SK-N-SH (cell line): ENCODE results near the gene RPS23. TPM values are rescaled to one million over a fixed set of nuclear protein-coding genes. Genes with fewer than 3 reads are reported as not detected.

Source experiments
- CTCF ChIA-PET: fragments of 300-600, 350-600 bp; formaldehyde crosslinking; extraction: SDS; loops from one replicate; lab custom pipeline; 2021; lab: Yijun Ruan, JAX
- POLR2A ChIA-PET: fragments of 350-600 bp; sonication (Branson Sonifier 250); formaldehyde crosslinking; extraction: SDS; loops from one replicate; lab custom pipeline; 2020; ENCODE audit warnings: antibody characterized with exemption, inconsistent platforms; lab: Yijun Ruan, JAX
- DNase-seq: peaks from one replicate; pipeline ENCODE4 v3.0.0; 2012
- H2AFZ ChIP-seq: fragments of 200-600 bp; sonication (generic); 2 replicates; pipeline ENCODE4 v1.8.1; 2016; ENCODE audit warnings: antibody characterized with exemption, mild to moderate bottlenecking, low read depth
- H3F3A ChIP-seq: fragments of 200-600 bp; sonication (generic); replicated peaks from 2 replicates; pipeline ENCODE3; 2016; ENCODE audit warnings: antibody characterized with exemption, mild to moderate bottlenecking; ENCODE audit not compliant: insufficient read depth
- H3K27ac ChIP-seq, 2 experiments: fragments of 200-500 bp in 1 of 2; fragments of 200-600 bp in 1 of 2; sonication (Bioruptor generic) in 1 of 2; sonication (generic), shearing (Covaris generic) in 1 of 2; 2 replicates each; pipeline versions ENCODE4 v1.5.1 to v1.6.1; 2014 to 2016; ENCODE audit warnings: low read depth in 2 of 2, inconsistent platforms in 1 of 2, low read length in 1 of 2, mild to moderate bottlenecking in 1 of 2, mixed read lengths in 1 of 2
- H3K27me3 ChIP-seq: fragments of 200-600 bp; sonication (generic), shearing (Covaris generic); 2 replicates; pipeline ENCODE4 v1.6.1; 2016; ENCODE audit warnings: mixed run types; ENCODE audit not compliant: insufficient read depth
- H3K36me3 ChIP-seq, 2 experiments: fragments of 200-500 bp in 1 of 2; fragments of 200-600 bp in 1 of 2; sonication (Bioruptor generic) in 1 of 2; sonication (generic) in 1 of 2; replicated peaks in 1 of 2; 2 replicates each; pipeline versions ENCODE3 to v1.5.1; 2014 to 2016; ENCODE audit warnings: low read length in 1 of 2, mild to moderate bottlenecking in 1 of 2; ENCODE audit not compliant: insufficient read depth in 2 of 2, control insufficient read depth in 1 of 2
- H3K4me1 ChIP-seq, 2 experiments: fragments of 200-500 bp in 1 of 2; fragments of 200-600 bp in 1 of 2; sonication (Bioruptor generic) in 1 of 2; sonication (generic), shearing (Covaris generic) in 1 of 2; 2 replicates each; pipeline versions ENCODE4 v1.5.1 to v1.6.1; 2014 to 2016; ENCODE audit warnings: low read depth in 1 of 2, low read length in 1 of 2, mixed run types in 1 of 2; ENCODE audit not compliant: insufficient read depth in 2 of 2, control insufficient read depth in 1 of 2
- H3K4me2 ChIP-seq: fragments of 200-600 bp; sonication (generic), shearing (Covaris generic); 2 replicates; pipeline ENCODE4 v1.6.1; 2017; ENCODE audit warnings: mixed run types
- H3K4me3 ChIP-seq, 2 experiments: fragments of 200-500 bp in 1 of 2; fragments of 200-600 bp in 1 of 2; sonication (Bioruptor generic) in 1 of 2; sonication (generic), shearing (Covaris generic) in 1 of 2; 2 replicates each; pipeline versions ENCODE4 v1.5.1 to v1.8.1; 2014 to 2016; ENCODE audit warnings: low read depth in 2 of 2, inconsistent platforms in 1 of 2, low read length in 1 of 2, mild to moderate bottlenecking in 1 of 2, mixed read lengths in 1 of 2, moderate library complexity in 1 of 2
- H3K79me2 ChIP-seq: fragments of 200-600 bp; sonication (generic); 2 replicates; pipeline ENCODE4 v1.8.1; 2017; ENCODE audit warnings: mild to moderate bottlenecking; ENCODE audit not compliant: insufficient read depth
- H3K9ac ChIP-seq: fragments of 200-600 bp; sonication (generic); 2 replicates; pipeline ENCODE4 v1.6.1; 2017; ENCODE audit warnings: mixed run types
- H3K9me2 ChIP-seq: fragments of 200-600 bp; sonication (generic); 2 replicates; pipeline ENCODE4 v1.6.1; 2017; ENCODE audit warnings: mixed run types
- H3K9me3 ChIP-seq: fragments of 200-600 bp; sonication (generic); 2 replicates; pipeline ENCODE4 v1.6.1; 2017; ENCODE audit warnings: mixed run types, mild to moderate bottlenecking, moderate library complexity
- H4K20me1 ChIP-seq: fragments of 200-600 bp; sonication (generic); 2 replicates; pipeline ENCODE4 v1.6.1; 2017; ENCODE audit warnings: mild to moderate bottlenecking, mixed run types; ENCODE audit not compliant: insufficient read depth
- CHD2 ChIP-seq: fragments of 150-350 bp; IDR thresholded peaks from 2 replicates; pipeline ENCODE4 v1.6.1; 2018; ENCODE audit warnings: low read length; ENCODE audit not compliant: partially characterized antibody
- FOSL2 ChIP-seq: IDR thresholded peaks from 2 replicates; pipeline ENCODE4 v1.4.0; 2012; ENCODE audit warnings: low read depth, mild to moderate bottlenecking, moderate library complexity, borderline replicate concordance
- MEF2A ChIP-seq: IDR thresholded peaks from 2 replicates; pipeline ENCODE4 v1.4.0; 2012; ENCODE audit warnings: low read depth, borderline replicate concordance
- MXI1 ChIP-seq: IDR thresholded peaks from 2 replicates; pipeline ENCODE4 v1.6.1; 2012; ENCODE audit warnings: mild to moderate bottlenecking, low read depth, low read length, improper control_type of control experiment
- POLR2AphosphoS5 ChIP-seq: IDR thresholded peaks from 2 replicates; pipeline ENCODE4 v1.6.1; 2012; ENCODE audit warnings: low read depth, low read length
- RCOR1 ChIP-seq: fragments of 150-350 bp; IDR thresholded peaks from 2 replicates; pipeline ENCODE4 v1.6.1; 2017; ENCODE audit warnings: antibody characterized with exemption, low read length
- RXRA ChIP-seq: IDR thresholded peaks from 2 replicates; pipeline ENCODE4 v1.4.0; 2012; ENCODE audit warnings: low read depth, mild to moderate bottlenecking, borderline replicate concordance
- SMC3 ChIP-seq: IDR thresholded peaks from 2 replicates; pipeline ENCODE4 v1.6.1; 2012; ENCODE audit warnings: low read depth, low read length, improper control_type of control experiment
- TAF1 ChIP-seq: IDR thresholded peaks from 2 replicates; pipeline ENCODE4 v1.6.1; 2012; ENCODE audit warnings: low read depth, mild to moderate bottlenecking, low read length, moderate library complexity, borderline replicate concordance
- TCF12 ChIP-seq: IDR thresholded peaks from 2 replicates; pipeline ENCODE4 v1.4.0; 2012
- WGBS: methylation state at CpG from one replicate; pipeline ENCODE4 v1.1.6; 2017; ENCODE audit warnings: low lambda C conversion rate; 5-methylcytosine and 5-hydroxymethylcytosine counted together
- polyA plus RNA-seq, 3 experiments: library from polyadenylated mRNA; depleted of rRNA; stranded (reverse); fragments of >200 nt; gene quantifications; 2 replicates each; pipeline ENCODE4 v1.2.3, GENCODE V29; 2012
- TF ChIP-seq, protein P1 (sequence below): fragments of 200-600 bp; sonication (generic); IDR thresholded peaks from 2 replicates; pipeline ENCODE4 v1.6.1; 2017; ENCODE audit warnings: antibody characterized with exemption, mild to moderate bottlenecking, moderate library complexity
- TF ChIP-seq, protein P2 (sequence below): IDR thresholded peaks from 2 replicates; pipeline ENCODE4 v1.4.0; 2012; ENCODE audit warnings: low read depth, borderline replicate concordance
- TF ChIP-seq, protein P3 (sequence below): IDR thresholded peaks from 2 replicates; pipeline ENCODE4 v1.4.0; 2012; ENCODE audit warnings: low read depth
- TF ChIP-seq, protein P4 (sequence below): fragments of 150-350 bp; IDR thresholded peaks from 2 replicates; pipeline ENCODE4 v1.6.1; 2016; ENCODE audit warnings: mild to moderate bottlenecking, low read depth, low read length

The RPS23 gene
- polyA plus RNA-seq, 1 of the 3 experiments (the other 2 are of a cell fraction), result 6,732 TPM

DNA sequence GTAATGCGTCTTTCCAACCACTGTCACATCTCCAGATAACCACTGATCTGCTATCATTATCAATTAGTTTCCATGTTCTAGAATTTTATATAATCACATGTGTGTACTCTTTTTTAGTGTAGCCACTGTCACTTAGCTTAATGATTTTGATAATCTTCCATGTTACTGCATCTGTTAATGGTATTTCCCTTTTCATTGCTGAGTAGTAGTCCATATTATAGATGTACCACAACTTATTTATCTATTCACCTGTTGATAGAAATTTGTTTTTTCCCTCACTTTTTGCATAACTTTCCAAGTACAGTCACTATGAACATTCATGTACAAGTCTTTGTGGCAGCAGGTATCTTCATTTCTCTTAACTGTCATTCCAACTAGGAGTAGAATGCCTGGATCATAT lies 30.3 kb upstream of the RPS23 start (continued):
- TF ChIP-seq, protein P1, sequence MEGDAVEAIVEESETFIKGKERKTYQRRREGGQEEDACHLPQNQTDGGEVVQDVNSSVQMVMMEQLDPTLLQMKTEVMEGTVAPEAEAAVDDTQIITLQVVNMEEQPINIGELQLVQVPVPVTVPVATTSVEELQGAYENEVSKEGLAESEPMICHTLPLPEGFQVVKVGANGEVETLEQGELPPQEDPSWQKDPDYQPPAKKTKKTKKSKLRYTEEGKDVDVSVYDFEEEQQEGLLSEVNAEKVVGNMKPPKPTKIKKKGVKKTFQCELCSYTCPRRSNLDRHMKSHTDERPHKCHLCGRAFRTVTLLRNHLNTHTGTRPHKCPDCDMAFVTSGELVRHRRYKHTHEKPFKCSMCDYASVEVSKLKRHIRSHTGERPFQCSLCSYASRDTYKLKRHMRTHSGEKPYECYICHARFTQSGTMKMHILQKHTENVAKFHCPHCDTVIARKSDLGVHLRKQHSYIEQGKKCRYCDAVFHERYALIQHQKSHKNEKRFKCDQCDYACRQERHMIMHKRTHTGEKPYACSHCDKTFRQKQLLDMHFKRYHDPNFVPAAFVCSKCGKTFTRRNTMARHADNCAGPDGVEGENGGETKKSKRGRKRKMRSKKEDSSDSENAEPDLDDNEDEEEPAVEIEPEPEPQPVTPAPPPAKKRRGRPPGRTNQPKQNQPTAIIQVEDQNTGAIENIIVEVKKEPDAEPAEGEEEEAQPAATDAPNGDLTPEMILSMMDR, result no peak
- TF ChIP-seq POLR2AphosphoS5 (no peak), TAF1 (no peak), MXI1 (no peak)

DNA sequence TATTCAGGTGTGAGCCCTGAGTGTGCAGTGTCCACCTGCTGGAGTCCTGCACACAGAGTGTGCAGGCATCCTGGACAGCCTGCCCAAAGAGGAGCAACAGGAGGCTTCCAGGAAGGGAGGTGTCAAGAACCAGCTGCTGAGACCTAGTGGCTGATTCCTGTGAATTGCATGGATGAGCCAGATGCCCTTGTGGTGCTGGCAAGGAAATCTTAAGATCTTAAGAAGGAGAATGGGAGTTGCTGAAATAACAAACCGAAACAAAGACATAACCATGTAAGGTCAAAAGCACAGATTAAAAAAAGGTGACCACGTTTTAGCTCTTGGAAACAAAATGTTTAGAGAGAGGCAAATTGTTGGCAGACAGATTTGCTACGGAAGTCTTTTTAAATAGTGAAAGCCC lies 29.3 kb upstream of the RPS23 start:
- peaks cover 0 to under 1% of the 10 kb centered on the region in 2 experiments; a peak in 2 of 4 replicates for H3K4me1 ChIP-seq
- no peaks in the 10 kb centered on the region for H3K36me3 ChIP-seq
- no peak overlapping the region for H2AFZ ChIP-seq
- TF ChIP-seq FOSL2 (no peak), RCOR1 (no peak), TCF12 (no peak), RXRA (no peak), MEF2A (no peak), CHD2 (no peak)
- TF ChIP-seq, protein P2, sequence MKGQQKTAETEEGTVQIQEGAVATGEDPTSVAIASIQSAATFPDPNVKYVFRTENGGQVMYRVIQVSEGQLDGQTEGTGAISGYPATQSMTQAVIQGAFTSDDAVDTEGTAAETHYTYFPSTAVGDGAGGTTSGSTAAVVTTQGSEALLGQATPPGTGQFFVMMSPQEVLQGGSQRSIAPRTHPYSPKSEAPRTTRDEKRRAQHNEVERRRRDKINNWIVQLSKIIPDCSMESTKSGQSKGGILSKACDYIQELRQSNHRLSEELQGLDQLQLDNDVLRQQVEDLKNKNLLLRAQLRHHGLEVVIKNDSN, result no peak
- TF ChIP-seq, protein P3, sequence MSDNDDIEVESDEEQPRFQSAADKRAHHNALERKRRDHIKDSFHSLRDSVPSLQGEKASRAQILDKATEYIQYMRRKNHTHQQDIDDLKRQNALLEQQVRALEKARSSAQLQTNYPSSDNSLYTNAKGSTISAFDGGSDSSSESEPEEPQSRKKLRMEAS, result no peak
- CTCF ChIA-PET, result no interaction called here
- H3K27me3 ChIP-seq, result no peaks in the 10 kb centered on the region
- no peaks in the 10 kb centered on the region for H4K20me1 ChIP-seq
- H3K79me2 ChIP-seq, result no peaks in the 10 kb centered on the region
- WGBS, result 78% methylated on average over 3 of the region's 3 CpGs
- no peak overlapping the region for H3K27ac ChIP-seq
- no peak overlapping the region for H3K4me2 ChIP-seq
- no peak overlapping the region for H3K4me3 ChIP-seq
- no peaks in the 10 kb centered on the region for H3K9me2 ChIP-seq
- H3K9ac ChIP-seq, result no peak overlapping the region
- H3K9me3 ChIP-seq, result no peaks in the 10 kb centered on the region
- no peak for DNase-seq
- POLR2A ChIA-PET, result no interaction called here
- no peaks in the 10 kb centered on the region for H3F3A ChIP-seq

DNA sequence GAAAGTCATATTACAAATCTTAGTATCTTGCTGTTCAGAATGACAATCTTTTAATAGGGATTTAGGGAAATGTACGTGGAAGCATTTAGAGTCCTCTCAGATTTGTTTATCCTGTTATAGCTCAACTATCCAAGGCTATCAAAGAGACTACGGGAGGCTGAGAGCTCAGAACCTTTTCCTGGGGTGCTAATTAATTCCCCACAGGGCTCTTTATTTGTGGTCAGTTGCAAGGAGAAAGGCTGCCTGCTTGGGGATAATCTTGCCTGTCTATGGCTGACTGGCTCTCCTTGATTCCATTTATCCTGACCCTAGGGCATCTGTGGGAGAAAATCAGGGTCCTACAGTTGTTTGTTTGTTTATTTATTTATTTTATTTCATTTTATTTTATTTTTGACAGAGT lies 28.0 kb upstream of the RPS23 start:
- Histone ChIP-seq H3K9me2 (no peaks in the 10 kb centered on the region), H3K4me2 (no peak overlapping the region), H3K4me1 (no peaks in the 10 kb centered on the region), H3K9me3 (no peaks in the 10 kb centered on the region), H3K36me3 (no peaks in the 10 kb centered on the region), H3K4me3 (no peak overlapping the region), H3K9ac (no peak overlapping the region), H4K20me1 (no peaks in the 10 kb centered on the region), H3K27ac (no peak overlapping the region), H2AFZ (no peak overlapping the region), H3F3A (no peaks in the 10 kb centered on the region), H3K27me3 (no peaks in the 10 kb centered on the region), H3K79me2 (no peaks in the 10 kb centered on the region)
- ChIA-PET CTCF (interaction anchor here (0.6 to 0.8 kb wide), 2 partner anchors 335 to 908 kb away, joined by 3 read pairs; no protein-coding TSS in a partner anchor), POLR2A (no interaction called here)
- DNase-seq, result no peak
- 82% methylated on average over 2 of the region's 2 CpGs for WGBS
- TF ChIP-seq, protein P4, sequence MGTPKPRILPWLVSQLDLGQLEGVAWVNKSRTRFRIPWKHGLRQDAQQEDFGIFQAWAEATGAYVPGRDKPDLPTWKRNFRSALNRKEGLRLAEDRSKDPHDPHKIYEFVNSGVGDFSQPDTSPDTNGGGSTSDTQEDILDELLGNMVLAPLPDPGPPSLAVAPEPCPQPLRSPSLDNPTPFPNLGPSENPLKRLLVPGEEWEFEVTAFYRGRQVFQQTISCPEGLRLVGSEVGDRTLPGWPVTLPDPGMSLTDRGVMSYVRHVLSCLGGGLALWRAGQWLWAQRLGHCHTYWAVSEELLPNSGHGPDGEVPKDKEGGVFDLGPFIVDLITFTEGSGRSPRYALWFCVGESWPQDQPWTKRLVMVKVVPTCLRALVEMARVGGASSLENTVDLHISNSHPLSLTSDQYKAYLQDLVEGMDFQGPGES, result no peak
- TF ChIP-seq SMC3, result no peak
- no peak for TF ChIP-seq FOSL2
